K562 (cell line): ENCODE data around the gene EML2. TPM values are rescaled to one million over a fixed set of nuclear protein-coding genes. Genes with fewer than 3 reads are reported as not detected.
A peak's percentile ranks its signal among the peaks of the same experiment; 100 is the strongest.

Source experiments
- FOXJ3 ChIP-seq: sonication (generic); formaldehyde crosslinking; IDR thresholded peaks from 2 replicates; pipeline ENCODE4 v1.4.0; 2020; ENCODE audit warnings: mild to moderate bottlenecking, missing genetic modification reagents
- HDAC1 ChIP-seq, 2 experiments: fragments of 450-650 bp; IDR thresholded peaks; 2 replicates each; pipeline ENCODE4 v1.6.1; 2016 to 2017; ENCODE audit warnings: inconsistent platforms in 1 of 2, mild to moderate bottlenecking in 1 of 2, moderate library complexity in 1 of 2
- HES1 ChIP-seq: fragments of 450-650 bp; IDR thresholded peaks from 2 replicates; pipeline ENCODE4 v1.6.1; 2016; ENCODE audit warnings: low read depth, mild to moderate bottlenecking, moderate library complexity
- HMGN3 ChIP-seq: IDR thresholded peaks from 2 replicates; pipeline ENCODE4 v1.6.1; 2011; ENCODE audit warnings: borderline replicate concordance, low read depth, mild to moderate bottlenecking, mixed read lengths, low read length; ENCODE audit not compliant: insufficient read length; ENCODE audit errors: extremely low read depth
- KLF10 ChIP-seq: fragments of 250-450 bp; sonication (Bioruptor Pico); IDR thresholded peaks from 2 replicates; pipeline ENCODE4 v1.6.1; 2021; ENCODE audit warnings: matching md5 sums
- POLR3A ChIP-seq: IDR thresholded peaks from 2 replicates; pipeline ENCODE4 v1.6.1; 2011; ENCODE audit warnings: borderline replicate concordance, mild to moderate bottlenecking, moderate library complexity; ENCODE audit not compliant: insufficient read length, insufficient read depth; ENCODE audit errors: extremely low read depth
- RBM39 ChIP-seq: fragments of 200-400 bp; formaldehyde crosslinking; optimal IDR thresholded peaks from 2 replicates; pipeline ENCODE3; 2018; ENCODE audit warnings: low read depth, low read length
- SIN3A ChIP-seq, 2 experiments: fragments of 150-350 bp in 1 of 2; IDR thresholded peaks; 2 replicates each; pipeline ENCODE4 v1.6.1; 2011 to 2016; ENCODE audit warnings: borderline replicate concordance in 2 of 2, low read depth in 2 of 2, low read length in 2 of 2, mild to moderate bottlenecking in 2 of 2, moderate library complexity in 2 of 2; ENCODE audit not compliant: control insufficient read depth in 1 of 2
- SMAD4 ChIP-seq: fragments of 250-450 bp; sonication (Bioruptor Pico); conservative IDR thresholded peaks from 2 replicates; pipeline ENCODE4 v1.8.0; 2021; ENCODE audit warnings: inconsistent platforms, mild to moderate bottlenecking, moderate library complexity
- STAT5A ChIP-seq: IDR thresholded peaks from 2 replicates; pipeline ENCODE4 v1.6.1; 2012; ENCODE audit warnings: low read length, inconsistent platforms, borderline replicate concordance
- TAF1 ChIP-seq: IDR thresholded peaks from 2 replicates; pipeline ENCODE4 v1.6.1; 2011; ENCODE audit warnings: mild to moderate bottlenecking, low read length, moderate library complexity; ENCODE audit not compliant: insufficient read depth, control insufficient read depth, severe bottlenecking; ENCODE audit errors: extremely low read depth
- UBTF ChIP-seq, 2 experiments: IDR thresholded peaks; 2 replicates each; pipeline ENCODE4 v1.6.1; 2012; ENCODE audit warnings: improper control_type of control experiment in 2 of 2, low read depth in 2 of 2, low read length in 2 of 2, borderline replicate concordance in 1 of 2
- ZBED1 ChIP-seq: IDR thresholded peaks from 2 replicates; pipeline ENCODE4 v1.6.1; 2014
- ZNF165 ChIP-seq: fragments of 250-450 bp; sonication (Bioruptor Pico); IDR thresholded peaks from 2 replicates; pipeline ENCODE4 v1.4.0; 2020; ENCODE audit warnings: borderline replicate concordance
- ZNF282 ChIP-seq: sonication (generic); formaldehyde crosslinking; IDR thresholded peaks from 2 replicates; pipeline ENCODE4 v1.8.1; 2023; ENCODE audit warnings: missing genetic modification reagents
- ZNF76 ChIP-seq: fragments of 250-450 bp; sonication (Bioruptor Pico); IDR thresholded peaks from 2 replicates; pipeline ENCODE4 v1.4.0; 2020; ENCODE audit warnings: mild to moderate bottlenecking, moderate library complexity, borderline replicate concordance
- polyA plus RNA-seq, 8 experiments: library from polyadenylated mRNA; depleted of rRNA in 4 of 8; stranded (reverse) in 5 of 8; unstranded in 3 of 8; fragments of >200 nt; fragmentation: Nextera tagmentation in 2 of 8; fragmentation: Illumina TruSeq in 1 of 8; extraction: Ambion mirVana in 2 of 8; extraction: Trizol in 1 of 8; gene quantifications; 2 replicates each; pipeline versions ENCODE4 v1.2.1 to v1.2.3, GENCODE V29; 2011 to 2014; ENCODE audit warnings: inconsistent platforms in 1 of 8, missing spikeins in 1 of 8
- total RNA-seq, 7 experiments: library from RNA; depleted of rRNA in 6 of 7; stranded (reverse); fragments of >200 nt in 6 of 7; fragmentation: Illumina TruSeq in 2 of 7; extraction: Trizol in 2 of 7; gene quantifications; 2 replicates each; pipeline versions ENCODE4 v1.2.1 to v1.2.3, GENCODE V29; 2011 to 2021; ENCODE audit warnings: low replicate concordance in 1 of 7
- TF ChIP-seq, protein P1 (sequence below): fragments of 250-450 bp; sonication (Bioruptor Pico); IDR thresholded peaks from 2 replicates; pipeline ENCODE4 v1.8.0; 2021; ENCODE audit warnings: moderate library complexity, mild to moderate bottlenecking, inconsistent platforms
- TF ChIP-seq, protein P2 (sequence below): sonication (generic); formaldehyde crosslinking; IDR thresholded peaks from 2 replicates; pipeline ENCODE4 v1.8.0; 2022; ENCODE audit warnings: mild to moderate bottlenecking, missing genetic modification reagents, borderline replicate concordance
- TF ChIP-seq, protein P3 (sequence below): sonication (generic); formaldehyde crosslinking; IDR thresholded peaks from 2 replicates; pipeline ENCODE4 v1.8.0; 2023; ENCODE audit warnings: mild to moderate bottlenecking, missing genetic modification reagents

Gene EML2
- total and polyA plus RNA-seq, 9 of the 15 experiments (the other 6 are each of a cell fraction or from before 2014, with no cell fraction given), result 2.6 to 69.6 (median 24.8) TPM

GRCh38 chr19:45585158-45585577 lies 54.0 kb downstream of the EML2 start (continued):
- TF ChIP-seq, protein P1, sequence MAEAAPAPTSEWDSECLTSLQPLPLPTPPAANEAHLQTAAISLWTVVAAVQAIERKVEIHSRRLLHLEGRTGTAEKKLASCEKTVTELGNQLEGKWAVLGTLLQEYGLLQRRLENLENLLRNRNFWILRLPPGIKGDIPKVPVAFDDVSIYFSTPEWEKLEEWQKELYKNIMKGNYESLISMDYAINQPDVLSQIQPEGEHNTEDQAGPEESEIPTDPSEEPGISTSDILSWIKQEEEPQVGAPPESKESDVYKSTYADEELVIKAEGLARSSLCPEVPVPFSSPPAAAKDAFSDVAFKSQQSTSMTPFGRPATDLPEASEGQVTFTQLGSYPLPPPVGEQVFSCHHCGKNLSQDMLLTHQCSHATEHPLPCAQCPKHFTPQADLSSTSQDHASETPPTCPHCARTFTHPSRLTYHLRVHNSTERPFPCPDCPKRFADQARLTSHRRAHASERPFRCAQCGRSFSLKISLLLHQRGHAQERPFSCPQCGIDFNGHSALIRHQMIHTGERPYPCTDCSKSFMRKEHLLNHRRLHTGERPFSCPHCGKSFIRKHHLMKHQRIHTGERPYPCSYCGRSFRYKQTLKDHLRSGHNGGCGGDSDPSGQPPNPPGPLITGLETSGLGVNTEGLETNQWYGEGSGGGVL, result no peak
- TF ChIP-seq HDAC1 (IDR thresholded peaks at IDR 0.05), result peak in 1 of 2 experiments; percentile 17; a peak in 1 of 4 replicates
- TF ChIP-seq, protein P2, sequence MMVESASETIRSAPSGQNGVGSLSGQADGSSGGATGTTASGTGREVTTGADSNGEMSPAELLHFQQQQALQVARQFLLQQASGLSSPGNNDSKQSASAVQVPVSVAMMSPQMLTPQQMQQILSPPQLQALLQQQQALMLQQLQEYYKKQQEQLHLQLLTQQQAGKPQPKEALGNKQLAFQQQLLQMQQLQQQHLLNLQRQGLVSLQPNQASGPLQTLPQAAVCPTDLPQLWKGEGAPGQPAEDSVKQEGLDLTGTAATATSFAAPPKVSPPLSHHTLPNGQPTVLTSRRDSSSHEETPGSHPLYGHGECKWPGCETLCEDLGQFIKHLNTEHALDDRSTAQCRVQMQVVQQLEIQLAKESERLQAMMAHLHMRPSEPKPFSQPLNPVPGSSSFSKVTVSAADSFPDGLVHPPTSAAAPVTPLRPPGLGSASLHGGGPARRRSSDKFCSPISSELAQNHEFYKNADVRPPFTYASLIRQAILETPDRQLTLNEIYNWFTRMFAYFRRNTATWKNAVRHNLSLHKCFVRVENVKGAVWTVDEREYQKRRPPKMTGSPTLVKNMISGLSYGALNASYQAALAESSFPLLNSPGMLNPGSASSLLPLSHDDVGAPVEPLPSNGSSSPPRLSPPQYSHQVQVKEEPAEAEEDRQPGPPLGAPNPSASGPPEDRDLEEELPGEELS (CRISPR knock-in tag), result peak; percentile 26; the same call in 1 of the 2 replicates
- TF ChIP-seq HES1, result no peak
- TF ChIP-seq STAT5A, result no peak
- no peak for TF ChIP-seq KLF10
- no peak for TF ChIP-seq POLR3A
- TF ChIP-seq SIN3A (IDR thresholded peaks at IDR 0.05; ENCODE audit: borderline replicate concordance in 2 of 2, control insufficient read depth in 1 of 2, low read depth in 2 of 2, low read length in 2 of 2), result no peak
- no peak for TF ChIP-seq TAF1
- TF ChIP-seq ZNF76 (CRISPR knock-in tag), result no peak
- no peak for TF ChIP-seq UBTF (IDR thresholded peaks at IDR 0.05; ENCODE audit: borderline replicate concordance in 1 of 2, low read depth in 2 of 2, low read length in 2 of 2)
- TF ChIP-seq RBM39, result no peak
- no peak for TF ChIP-seq ZNF165 (CRISPR knock-in tag)
- TF ChIP-seq ZNF282 (CRISPR knock-in tag), result no peak
- TF ChIP-seq ZBED1, result no peak
- TF ChIP-seq HMGN3, result no peak
- no peak for TF ChIP-seq FOXJ3
- TF ChIP-seq, protein P3, sequence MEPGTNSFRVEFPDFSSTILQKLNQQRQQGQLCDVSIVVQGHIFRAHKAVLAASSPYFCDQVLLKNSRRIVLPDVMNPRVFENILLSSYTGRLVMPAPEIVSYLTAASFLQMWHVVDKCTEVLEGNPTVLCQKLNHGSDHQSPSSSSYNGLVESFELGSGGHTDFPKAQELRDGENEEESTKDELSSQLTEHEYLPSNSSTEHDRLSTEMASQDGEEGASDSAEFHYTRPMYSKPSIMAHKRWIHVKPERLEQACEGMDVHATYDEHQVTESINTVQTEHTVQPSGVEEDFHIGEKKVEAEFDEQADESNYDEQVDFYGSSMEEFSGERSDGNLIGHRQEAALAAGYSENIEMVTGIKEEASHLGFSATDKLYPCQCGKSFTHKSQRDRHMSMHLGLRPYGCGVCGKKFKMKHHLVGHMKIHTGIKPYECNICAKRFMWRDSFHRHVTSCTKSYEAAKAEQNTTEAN (CRISPR knock-in tag), result peak; percentile 59; the same call in 1 of the 2 replicates
- TF ChIP-seq SMAD4, result peak; percentile 29
